Spleen (tissue), 11 donors: ENCODE results near the gene ANKRD24. TPM values are rescaled to one million over a fixed set of nuclear protein-coding genes. Genes with fewer than 3 reads are reported as not detected.

ENCODE experiments used
- DNase-seq: peaks from one replicate; pipeline ENCODE4 v3.0.0-alpha.2; 2020
- H3K27ac ChIP-seq, 8 donors: fragments of 200-600 bp; sonication (generic) in 7 of 8; 1 replicate in 4 of 8; 2 replicates in 4 of 8; pipeline versions ENCODE4 v1.5.0 to v1.8.0; 2016 to 2021; ENCODE audit warnings: inconsistent platforms in 4 of 8, mild to moderate bottlenecking in 4 of 8, moderate library complexity in 1 of 8
- H3K27me3 ChIP-seq, 7 donors: fragments of 200-600 bp; sonication (generic) in 6 of 7; replicated peaks in 1 of 7; 1 replicate in 4 of 7; 2 replicates in 3 of 7; pipeline versions ENCODE4 v1.5.0 to v1.8.0; 2016 to 2021; ENCODE audit warnings: inconsistent platforms in 3 of 7, mild to moderate bottlenecking in 1 of 7
- H3K36me3 ChIP-seq, 6 donors: fragments of 200-600 bp; sonication (generic) in 5 of 6; 1 replicate in 4 of 6; 2 replicates in 2 of 6; pipeline versions ENCODE4 v1.5.0 to v1.8.0; 2016 to 2021; ENCODE audit warnings: inconsistent platforms in 2 of 6
- H3K4me1 ChIP-seq, 6 donors: fragments of 200-600 bp; sonication (generic) in 5 of 6; 1 replicate in 3 of 6; 2 replicates in 3 of 6; pipeline versions ENCODE4 v1.5.0 to v1.8.0; 2016 to 2021; ENCODE audit warnings: inconsistent platforms in 3 of 6
- H3K4me3 ChIP-seq, 8 donors: fragments of 200-600 bp; sonication (generic) in 7 of 8; 1 replicate in 4 of 8; 2 replicates in 4 of 8; pipeline versions ENCODE4 v1.5.0 to v1.8.0; 2016 to 2021; ENCODE audit warnings: inconsistent platforms in 4 of 8, mild to moderate bottlenecking in 4 of 8, moderate library complexity in 2 of 8
- H3K9me3 ChIP-seq, 8 donors: fragments of 200-600 bp; sonication (generic) in 7 of 8; 1 replicate in 4 of 8; 2 replicates in 4 of 8; pipeline versions ENCODE4 v1.5.0 to v1.8.0; 2016 to 2021; ENCODE audit warnings: inconsistent platforms in 4 of 8
- CTCF ChIP-seq, 11 experiments: fragments of 200-600 bp in 7 of 11; fragments of 450-650 bp in 4 of 11; sonication (generic) in 4 of 11; IDR thresholded peaks in 8 of 11; conservative IDR thresholded peaks in 3 of 11; 1 replicate in 7 of 11; 2 replicates in 4 of 11; pipeline versions ENCODE4 v1.4.0 to v1.8.0; 2016 to 2021; ENCODE audit warnings: antibody characterized with exemption in 11 of 11, inconsistent platforms in 4 of 11, mild to moderate bottlenecking in 1 of 11
- POLR2A ChIP-seq, 3 donors: fragments of 450-650 bp; IDR thresholded peaks; one replicate each; pipeline ENCODE4 v1.5.1; 2017; ENCODE audit warnings: antibody characterized with exemption in 3 of 3, mild to moderate bottlenecking in 1 of 3
- POLR2AphosphoS5 ChIP-seq, 3 donors: sonication (generic); formaldehyde crosslinking; IDR thresholded peaks; one replicate each; pipeline ENCODE4 v1.5.1; 2017; ENCODE audit warnings: antibody characterized with exemption in 3 of 3
- WGBS, 5 donors: extraction: QIAGEN DNeasy Blood & Tissue Kit in 3 of 5; methylation state at CpG; one replicate each; pipeline versions ENCODE4 v1.1.5 to v1.1.7; 2013 to 2018; 5-methylcytosine and 5-hydroxymethylcytosine counted together
- intact Hi-C: fragments of 100-400 bp; cut with DNase I; formaldehyde crosslinking; loops from one replicate; pipeline ENCODE4 v1.15.0; 2023; ENCODE audit warnings: low total_unique reads
- polyA plus RNA-seq, 3 donors: library from polyadenylated mRNA; stranded (reverse); fragments of 200-250 nt; gene quantifications; one replicate each; pipeline ENCODE4 v1.2.1, GENCODE V29; 2013
- total RNA-seq, 7 donors: library from RNA; depleted of rRNA in 3 of 7; stranded (reverse); fragments of >200 nt in 3 of 7; fragmentation: NEBNext Ultra II Directional in 4 of 7; extraction: Animal tissue kit (Norgen Biotek cat#: 25700) in 4 of 7; gene quantifications; one replicate each; pipeline versions ENCODE4 v1.1.0 to v1.2.1, GENCODE V29; 2016 to 2021
- donor health status: healthy with polysubstance abuse.
- donor health status: DM: no; HTN: no; CAD: no; lungs with moderate emphysema.
- donor health status: DM: no; HTN: no; CAD: no.
- donor health status: Bipolar disorder and iron deficiency.
- donor health status: healthy.
- donor health status: DM: no; HTN: no; CAD: no.
- donor health status: DM: yes; HTN: yes; CAD: no.

ANKRD24 gene
- total and polyA plus RNA-seq, 10 donors: 0.67 to 2.2 (median 0.96) TPM

DNA sequence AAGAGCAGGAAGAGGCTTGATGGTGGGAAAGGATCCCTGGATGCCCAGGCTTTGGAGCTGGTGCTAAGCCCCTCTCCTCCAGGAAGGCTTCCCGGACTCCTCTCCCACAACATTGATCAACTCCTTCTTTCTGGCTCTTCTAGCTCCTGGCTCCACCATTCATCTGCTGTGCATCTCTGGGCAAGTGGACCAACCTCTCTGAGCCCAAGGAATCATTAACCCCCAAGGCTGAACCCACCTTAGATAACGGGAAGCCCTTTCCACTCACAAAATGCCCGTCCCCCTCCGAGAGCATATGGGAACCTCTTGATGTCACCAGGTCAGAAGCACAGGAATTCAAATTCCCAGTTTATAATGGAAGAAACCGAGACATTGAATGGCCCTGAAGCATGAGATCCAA is 5.3 kb upstream of the ANKRD24 start:
- Histone ChIP-seq H3K27ac (no peak overlapping the region), H3K36me3 (peaks cover 0 to 71% (median 46%) of the 10 kb centered on the region in 6 donors), H3K4me1 (peaks cover 16 to 30% (median 25%) of the 10 kb centered on the region in 6 donors), H3K27me3 (peaks cover 0 to 13% (median 6%) of the 10 kb centered on the region in 7 donors), H3K9me3 (no peaks in the 10 kb centered on the region), H3K4me3 (no peak overlapping the region)
- no peak for TF ChIP-seq POLR2A (IDR thresholded peaks at IDR 0.05)
- no peak for TF ChIP-seq POLR2AphosphoS5 (IDR thresholded peaks at IDR 0.05)
- no peak for TF ChIP-seq CTCF (IDR thresholded peaks at IDR 0.05 in 8 of 11, conservative IDR thresholded peaks at IDR 0.05 in 3 of 11)
- no peak for DNase-seq
- WGBS, 5 donors: 94 to 97% (median 96%) methylated on average over 5 of the region's 5 CpGs
- intact Hi-C loops: no loop called here

- H3K27me3 ChIP-seq: peaks cover 0 to 4% (median 0%) of the 10 kb centered on the region in 7 donors
- no peak for DNase-seq
- no peak overlapping the region for H3K27ac ChIP-seq
- H3K9me3 ChIP-seq: no peaks in the 10 kb centered on the region
- H3K36me3 ChIP-seq: peaks cover 0 to 69% (median 45%) of the 10 kb centered on the region in 6 donors
- H3K4me3 ChIP-seq: no peak overlapping the region
- H3K4me1 ChIP-seq: peaks cover 19 to 35% (median 28%) of the 10 kb centered on the region in 6 donors
- intact Hi-C loops: no loop called here
- WGBS, 5 donors: 92 to 95% (median 93%) methylated on average over 15 to 18 of the region's 18 CpGs
- TF ChIP-seq CTCF (IDR thresholded peaks at IDR 0.05 in 8 of 11, conservative IDR thresholded peaks at IDR 0.05 in 3 of 11) (no peak), POLR2AphosphoS5 (IDR thresholded peaks at IDR 0.05) (peak in 1 of 3 donors; percentile 13)
Measured at GRCh38 chr19:4178990-4179389, 3.5 kb upstream of the ANKRD24 start.

- TF ChIP-seq CTCF (IDR thresholded peaks at IDR 0.05 in 8 of 11, conservative IDR thresholded peaks at IDR 0.05 in 3 of 11) (no peak), POLR2AphosphoS5 (IDR thresholded peaks at IDR 0.05) (no peak), POLR2A (IDR thresholded peaks at IDR 0.05) (no peak)
- peak overlapping the region in 5 of 8 donors; percentile 72 to 96 (median 82) for H3K4me3 ChIP-seq
- H3K36me3 ChIP-seq: peaks cover 0 to 48% (median 26%) of the 10 kb centered on the region in 6 donors
- H3K27ac ChIP-seq: peak overlapping the region in 4 of 8 donors; percentile 89 to 94 (median 92)
- H3K27me3 ChIP-seq: peaks cover 0 to 5% (median 0%) of the 10 kb centered on the region in 7 donors
- DNase-seq: no peak
- intact Hi-C loops: loop anchor here (10.0 kb wide), 1 partner anchor 186 kb away; no protein-coding TSS in a partner anchor
- H3K9me3 ChIP-seq: no peaks in the 10 kb centered on the region
- peaks cover 19 to 41% (median 29%) of the 10 kb centered on the region in 6 donors for H3K4me1 ChIP-seq
- WGBS, 5 donors: 64 to 83% (median 72%) methylated on average over 2 of the region's 2 CpGs
Measured at GRCh38 chr19:4181053-4181508, 1.4 kb upstream of the ANKRD24 start.

DNA sequence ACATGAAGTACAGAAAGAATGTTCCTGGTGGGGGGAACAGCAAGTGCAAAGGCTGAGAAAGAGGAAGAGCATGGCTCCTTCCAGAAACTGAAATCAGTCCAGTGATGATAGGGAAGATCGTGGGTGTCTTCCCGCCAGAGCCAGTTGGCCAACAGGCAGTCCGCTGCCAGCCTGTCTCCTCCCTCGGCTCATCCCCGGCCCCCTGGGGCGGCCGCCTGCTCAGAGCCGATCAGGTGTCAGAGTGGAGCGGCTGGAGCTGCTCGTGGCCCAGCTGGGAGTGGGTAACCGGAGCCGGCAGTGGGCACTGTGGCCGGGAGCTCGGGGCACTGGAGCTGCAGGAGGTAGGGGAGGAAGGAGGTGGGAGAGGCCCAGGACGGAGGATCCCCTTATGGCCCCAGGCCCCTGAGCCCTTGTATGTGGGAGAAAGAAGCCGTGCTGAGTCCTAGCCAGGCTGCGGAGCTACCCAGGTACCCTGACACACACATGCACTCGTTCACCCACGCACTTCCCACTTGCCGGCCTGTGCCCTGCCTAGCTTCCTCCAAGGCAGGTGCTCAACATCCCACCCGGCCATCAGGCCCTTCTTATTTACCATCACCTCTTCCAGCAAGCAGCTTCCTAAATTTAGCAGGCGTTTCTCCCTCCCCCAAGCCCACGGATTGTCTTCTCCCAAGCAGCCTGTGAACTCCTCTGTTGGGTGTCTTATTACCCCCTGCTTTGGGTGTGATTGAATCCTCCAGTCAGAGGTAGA is 1.7 kb downstream of the ANKRD24 start:
- H3K27ac ChIP-seq: no peak overlapping the region
- H3K4me1 ChIP-seq: peaks cover 19 to 45% (median 31%) of the 10 kb centered on the region in 6 donors
- peaks cover 0 to 5% (median 0%) of the 10 kb centered on the region in 7 donors for H3K27me3 ChIP-seq
- H3K36me3 ChIP-seq: peaks cover 0 to 17% (median 4%) of the 10 kb centered on the region in 6 donors
- no peak for TF ChIP-seq POLR2A (IDR thresholded peaks at IDR 0.05)
- TF ChIP-seq CTCF (IDR thresholded peaks at IDR 0.05 in 8 of 11, conservative IDR thresholded peaks at IDR 0.05 in 3 of 11): no peak
- no peak for TF ChIP-seq POLR2AphosphoS5 (IDR thresholded peaks at IDR 0.05)
- 43 to 56% (median 49%) methylated on average over 12 to 23 of the region's 23 CpGs for WGBS, 5 donors
- intact Hi-C loops: loop anchor here (10.0 kb wide), 1 partner anchor 189 kb away; no protein-coding TSS in a partner anchor
- H3K9me3 ChIP-seq: no peaks in the 10 kb centered on the region
- no peak overlapping the region for H3K4me3 ChIP-seq
- DNase-seq: peak; percentile 77
